Thymus (tissue), 11 donors: ENCODE measurements around the gene SERTAD2. TPM values are rescaled to one million over a fixed set of nuclear protein-coding genes. Genes with fewer than 3 reads are reported as not detected.
A peak's percentile ranks its signal among the peaks of the same experiment; 100 is the strongest.

Source experiments
- DNase-seq, 9 donors: peaks; one replicate each; pipeline ENCODE4 v3.0.0-alpha.2; 2013; ENCODE audit warnings: low spot score in 9 of 9, low read depth in 6 of 9, missing footprints in 1 of 9
- H3K27ac ChIP-seq, 2 donors: one replicate each; pipeline ENCODE4 v1.5.1; 2013; ENCODE audit warnings: control low read depth in 1 of 2, low read depth in 1 of 2, low read length in 1 of 2, mild to moderate bottlenecking in 1 of 2, moderate library complexity in 1 of 2
- H3K27me3 ChIP-seq, 2 donors: one replicate each; pipeline ENCODE4 v1.5.1; 2013; ENCODE audit warnings: low read length in 1 of 2; ENCODE audit not compliant: control insufficient read depth in 2 of 2, insufficient read depth in 1 of 2
- H3K36me3 ChIP-seq, 2 donors: one replicate each; pipeline ENCODE4 v1.5.1; 2013; ENCODE audit warnings: low read length in 1 of 2, mild to moderate bottlenecking in 1 of 2, moderate library complexity in 1 of 2; ENCODE audit not compliant: control insufficient read depth in 2 of 2, insufficient read depth in 2 of 2
- H3K4me1 ChIP-seq, 2 donors: one replicate each; pipeline ENCODE4 v1.5.1; 2013; ENCODE audit warnings: low read length in 2 of 2; ENCODE audit not compliant: control insufficient read depth in 2 of 2, insufficient read depth in 2 of 2
- H3K4me3 ChIP-seq, 2 donors: one replicate each; pipeline ENCODE4 v1.5.1; 2013; ENCODE audit warnings: low read length in 2 of 2, control low read depth in 1 of 2, mild to moderate bottlenecking in 1 of 2
- H3K9me3 ChIP-seq, 2 donors: one replicate each; pipeline ENCODE4 v1.5.1; 2013; ENCODE audit warnings: low read length in 1 of 2, mild to moderate bottlenecking in 1 of 2; ENCODE audit not compliant: control insufficient read depth in 2 of 2, insufficient read depth in 1 of 2
- WGBS: extraction: QIAGEN DNeasy Blood & Tissue Kit; methylation state at CpG from one replicate; pipeline ENCODE4 v1.1.7; 2013; 5-methylcytosine and 5-hydroxymethylcytosine counted together
- polyA plus RNA-seq: library from polyadenylated mRNA; stranded (reverse); fragments of 200-250 nt; gene quantifications from one replicate; pipeline ENCODE4 v1.2.3, GENCODE V29; 2013
- total RNA-seq: library from RNA; stranded (reverse); fragments of 120-200 nt; gene quantifications from one replicate; pipeline ENCODE4 v1.2.4, GENCODE V29; 2013
- donor health status: healthy.

SERTAD2 gene
- total and polyA plus RNA-seq, 2 donors: 13.3 to 37.6 TPM

GRCh38 chr2:64609942-64610281 is 43.8 kb downstream of the SERTAD2 start:
- H3K4me1 ChIP-seq: peaks cover 10 to 39% of the 10 kb centered on the region in 2 donors
- H3K9me3 ChIP-seq: no peaks in the 10 kb centered on the region
- WGBS: 97% methylated on average over 3 of the region's 3 CpGs
- H3K36me3 ChIP-seq: no peaks in the 10 kb centered on the region
- peak overlapping the region; percentile 58 to 69 for H3K4me3 ChIP-seq
- H3K27ac ChIP-seq: no peak overlapping the region
- no peak for DNase-seq
- peaks cover 0 to 4% of the 10 kb centered on the region in 2 donors for H3K27me3 ChIP-seq

- Histone ChIP-seq H3K27ac (peak overlapping the region in 1 of 2 donors; percentile 61), H3K27me3 (peaks cover 0 to 4% of the 10 kb centered on the region in 2 donors), H3K36me3 (no peaks in the 10 kb centered on the region), H3K4me3 (peak overlapping the region; percentile 58 to 69), H3K4me1 (peaks cover 10 to 40% of the 10 kb centered on the region in 2 donors), H3K9me3 (no peaks in the 10 kb centered on the region)
- 3% methylated on average over 74 of the region's 74 CpGs for WGBS
- peak in 7 of 9 donors; percentile 34 to 85 (median 62) for DNase-seq
Observed at GRCh38 chr2:64609227-64609941, 44.3 kb downstream of the SERTAD2 start.

GRCh38 chr2:64608867-64609226 is 44.9 kb downstream of the SERTAD2 start:
- 19% methylated on average over 20 of the region's 20 CpGs for WGBS
- Histone ChIP-seq H3K9me3 (no peaks in the 10 kb centered on the region), H3K27me3 (peaks cover 0 to 4% of the 10 kb centered on the region in 2 donors), H3K4me1 (peaks cover 10 to 40% of the 10 kb centered on the region in 2 donors), H3K4me3 (peak overlapping the region; percentile 47 to 69), H3K36me3 (no peaks in the 10 kb centered on the region), H3K27ac (peak overlapping the region in 1 of 2 donors; percentile 46)
- peak in 1 of 9 donors; percentile 26 for DNase-seq

GRCh38 chr2:64607381-64608304 is 46.1 kb downstream of the SERTAD2 start:
- peaks cover 10 to 40% of the 10 kb centered on the region in 2 donors for H3K4me1 ChIP-seq
- DNase-seq: peak in 1 of 9 donors; percentile 31
- peak overlapping the region in 1 of 2 donors; percentile 60 for H3K27ac ChIP-seq
- peaks cover 0 to 4% of the 10 kb centered on the region in 2 donors for H3K27me3 ChIP-seq
- H3K36me3 ChIP-seq: no peaks in the 10 kb centered on the region
- 89% methylated on average over 18 of the region's 18 CpGs for WGBS
- no peak overlapping the region for H3K4me3 ChIP-seq
- no peaks in the 10 kb centered on the region for H3K9me3 ChIP-seq

- H3K9me3 ChIP-seq: no peaks in the 10 kb centered on the region
- H3K4me3 ChIP-seq: no peak overlapping the region
- H3K4me1 ChIP-seq: peaks cover 10 to 45% of the 10 kb centered on the region in 2 donors
- peak overlapping the region; percentile 19 to 60 for H3K27ac ChIP-seq
- no peaks in the 10 kb centered on the region for H3K36me3 ChIP-seq
- H3K27me3 ChIP-seq: peaks cover 0 to 4% of the 10 kb centered on the region in 2 donors
- peak in 8 of 9 donors; percentile 62 to 94 (median 80) for DNase-seq
- WGBS: 55% methylated on average over 21 of the region's 21 CpGs
Observed at GRCh38 chr2:64606479-64607363, 47.0 kb downstream of the SERTAD2 start.

GRCh38 chr2:64605991-64606478 is 47.7 kb downstream of the SERTAD2 start:
- H3K4me1 ChIP-seq: peaks cover 10 to 48% of the 10 kb centered on the region in 2 donors
- WGBS: 97% methylated on average over 5 of the region's 5 CpGs
- H3K9me3 ChIP-seq: no peaks in the 10 kb centered on the region
- H3K27me3 ChIP-seq: peaks cover 0 to 4% of the 10 kb centered on the region in 2 donors
- H3K36me3 ChIP-seq: no peaks in the 10 kb centered on the region
- no peak for DNase-seq
- H3K4me3 ChIP-seq: no peak overlapping the region
- H3K27ac ChIP-seq: peak overlapping the region in 1 of 2 donors; percentile 33

GRCh38 chr2:64605026-64605471 is 48.7 kb downstream of the SERTAD2 start:
- no peaks in the 10 kb centered on the region for H3K9me3 ChIP-seq
- H3K4me1 ChIP-seq: peaks cover 10 to 50% of the 10 kb centered on the region in 2 donors
- peaks cover 0 to 4% of the 10 kb centered on the region in 2 donors for H3K27me3 ChIP-seq
- no peaks in the 10 kb centered on the region for H3K36me3 ChIP-seq
- no peak overlapping the region for H3K27ac ChIP-seq
- no peak for DNase-seq
- H3K4me3 ChIP-seq: no peak overlapping the region
- 95% methylated on average over 6 of the region's 6 CpGs for WGBS

- H3K4me3 ChIP-seq: no peak overlapping the region
- no peak overlapping the region for H3K27ac ChIP-seq
- DNase-seq: no peak
- H3K36me3 ChIP-seq: no peaks in the 10 kb centered on the region
- no peaks in the 10 kb centered on the region for H3K9me3 ChIP-seq
- H3K4me1 ChIP-seq: peaks cover 10 to 48% of the 10 kb centered on the region in 2 donors
- no peaks in the 10 kb centered on the region for H3K27me3 ChIP-seq
- 98% methylated on average over 2 of the region's 2 CpGs for WGBS
Observed at GRCh38 chr2:64604155-64604554, 49.6 kb downstream of the SERTAD2 start.
